DMS53 (cell line): ENCODE results near the gene PTPN13.

Experiments
- DNase-seq: peaks from one replicate; lab custom pipeline; 2025; lab: John Stamatoyannopoulos, UW

PTPN13 gene

DNA sequence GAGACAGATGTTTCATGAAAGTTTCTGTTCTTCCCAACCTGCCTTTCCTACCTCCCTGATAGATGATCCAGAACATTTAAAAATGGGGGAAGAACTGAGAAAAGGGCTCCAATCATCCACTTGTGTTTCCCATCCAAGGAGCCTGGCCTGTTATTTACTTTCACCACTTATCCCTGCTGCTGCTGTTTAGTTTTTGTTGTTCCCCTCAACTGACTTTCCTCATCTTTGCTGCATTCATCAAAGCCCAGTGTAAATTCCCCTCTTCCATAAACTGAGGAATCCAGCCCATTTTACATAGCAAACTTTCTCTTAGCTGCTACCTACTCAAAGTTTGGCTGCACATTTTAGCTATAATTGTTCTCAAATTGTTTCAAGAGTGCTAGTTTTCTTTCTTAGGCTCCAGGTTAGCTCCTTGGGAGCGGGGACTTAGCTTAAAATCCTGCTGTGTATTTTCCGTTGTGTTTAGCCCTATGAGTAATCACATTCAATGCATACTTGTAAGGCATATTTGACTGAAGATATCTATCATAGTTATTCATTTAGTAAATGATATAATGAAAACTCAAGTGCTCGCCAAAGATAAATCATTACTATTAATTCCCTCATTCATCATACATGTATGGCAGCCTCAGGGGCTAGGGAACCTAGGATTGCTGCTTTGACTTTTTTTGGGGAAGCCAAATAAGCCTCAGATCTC is 1.4 kb upstream of the PTPN13 start:
- no peak for DNase-seq

DNA sequence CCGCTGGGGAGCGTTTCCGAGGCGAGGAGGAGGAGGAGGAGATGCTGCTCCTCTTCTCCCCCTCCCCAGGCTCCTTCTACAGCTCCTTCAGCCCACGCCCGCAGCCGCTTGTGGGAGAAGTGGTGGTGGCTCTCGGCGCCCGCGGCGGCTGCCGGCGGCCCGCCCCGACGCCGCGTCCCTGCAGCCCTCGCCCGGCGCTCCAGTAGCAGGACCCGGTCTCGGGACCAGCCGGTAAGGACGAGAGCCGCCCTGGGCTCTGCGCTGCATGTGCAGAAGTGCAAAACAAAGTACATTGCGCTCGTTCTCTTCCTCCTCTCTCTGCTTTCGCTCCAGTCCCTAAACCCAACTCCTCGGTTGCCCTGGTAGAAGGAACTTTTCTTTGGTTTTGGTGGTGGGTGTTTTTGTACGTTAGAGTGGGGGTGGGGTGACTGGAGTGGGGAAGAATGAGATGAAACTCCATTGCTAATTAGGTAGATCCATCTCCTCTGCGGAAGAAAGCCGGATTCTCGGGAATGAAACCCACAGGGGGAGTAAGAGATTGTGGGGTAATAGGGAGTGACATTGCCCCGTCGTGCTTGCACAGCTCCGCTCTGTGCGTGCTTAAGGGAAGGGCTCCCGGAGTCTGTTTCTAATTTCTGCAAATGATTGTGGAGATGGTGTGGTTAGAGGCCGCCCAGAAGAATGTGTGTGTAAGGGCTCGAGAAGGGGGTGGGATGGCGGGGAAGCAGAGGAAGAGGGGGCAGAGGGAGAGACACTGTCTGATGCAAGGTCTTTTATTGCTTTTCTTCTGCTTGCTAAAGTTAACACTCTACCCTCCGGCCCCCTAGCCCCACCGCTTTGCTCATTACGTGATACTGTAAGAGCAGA is 677 bp downstream of the PTPN13 start:
- DNase-seq = peak; percentile 76

DNA sequence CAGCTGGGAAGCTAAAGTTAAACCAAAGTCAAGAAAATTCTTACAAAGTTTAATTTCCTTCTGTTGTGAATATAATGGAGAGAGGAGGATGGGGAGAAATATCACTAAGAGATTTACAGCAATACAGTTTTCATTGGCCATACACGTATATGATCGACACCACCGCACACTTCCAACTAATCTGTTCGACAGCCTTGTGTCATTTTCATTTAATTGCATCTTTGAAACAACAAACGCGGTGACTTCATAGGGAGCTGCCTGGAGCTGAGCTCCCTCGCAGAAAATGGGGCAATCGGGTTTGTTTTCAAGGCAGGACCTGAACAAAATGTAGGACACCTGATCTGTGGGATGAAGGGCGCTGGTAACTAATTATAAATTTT is 1.3 kb downstream of the PTPN13 start:
- peak; percentile 36 for DNase-seq

GRCh38 chr4:86596807-86597206 is 2.7 kb downstream of the PTPN13 start:
- DNase-seq = no peak

DNA sequence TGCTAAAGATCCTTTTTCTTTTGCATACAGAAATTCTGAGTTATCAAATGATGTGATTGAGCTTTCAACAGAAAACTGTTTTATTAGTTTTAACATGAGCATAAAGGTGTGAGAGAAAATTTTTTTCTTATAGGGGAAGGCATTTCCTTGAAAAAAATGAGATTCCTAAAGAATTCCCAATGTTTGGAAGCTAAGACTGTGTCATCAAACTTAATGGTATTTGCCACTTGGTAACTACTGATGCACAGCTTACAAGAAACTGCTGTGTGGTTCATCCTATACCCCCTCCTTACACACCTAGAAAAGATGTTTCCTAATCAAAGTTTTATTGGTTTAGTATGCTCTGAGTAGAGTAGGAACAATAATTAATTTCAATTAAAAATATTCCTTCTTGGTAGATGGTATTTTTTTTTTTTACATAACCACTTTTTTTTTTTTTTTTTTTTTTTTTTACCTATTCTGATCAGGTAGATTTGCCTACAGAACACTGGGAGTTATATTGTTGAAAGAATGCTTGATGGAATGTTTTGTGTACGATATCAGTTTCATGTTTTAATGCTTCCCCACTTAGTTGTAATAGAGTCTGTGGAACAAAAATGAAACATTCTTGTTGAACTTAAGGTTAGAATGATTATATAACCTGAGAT is 6.0 kb downstream of the PTPN13 start:
- no peak for DNase-seq

DNA sequence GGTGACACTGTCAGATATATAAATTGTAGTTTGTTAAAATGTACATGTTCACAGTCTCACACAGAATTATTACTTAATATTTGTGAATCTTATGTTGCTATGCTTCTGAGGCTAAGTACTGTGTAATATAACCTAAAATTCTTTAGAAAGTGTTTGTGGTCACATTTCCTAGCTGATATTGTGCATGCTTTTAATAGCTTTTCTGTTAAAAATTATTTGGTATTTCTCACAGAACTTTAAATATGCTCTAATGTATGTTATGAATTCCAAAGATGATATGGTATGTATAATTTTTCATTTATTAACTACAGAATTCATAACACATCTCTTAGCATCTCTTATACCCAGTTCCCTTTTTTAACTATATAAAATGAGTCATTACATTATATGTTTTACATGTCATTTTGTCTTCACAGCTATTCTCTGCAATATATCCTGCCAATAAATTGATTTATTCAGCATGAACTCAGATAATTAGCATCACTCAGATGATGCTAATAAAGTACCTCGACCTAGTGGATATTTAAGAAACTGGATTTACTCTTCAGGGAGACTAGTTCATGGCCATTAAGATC is 9.3 kb downstream of the PTPN13 start:
- DNase-seq = no peak

DNA sequence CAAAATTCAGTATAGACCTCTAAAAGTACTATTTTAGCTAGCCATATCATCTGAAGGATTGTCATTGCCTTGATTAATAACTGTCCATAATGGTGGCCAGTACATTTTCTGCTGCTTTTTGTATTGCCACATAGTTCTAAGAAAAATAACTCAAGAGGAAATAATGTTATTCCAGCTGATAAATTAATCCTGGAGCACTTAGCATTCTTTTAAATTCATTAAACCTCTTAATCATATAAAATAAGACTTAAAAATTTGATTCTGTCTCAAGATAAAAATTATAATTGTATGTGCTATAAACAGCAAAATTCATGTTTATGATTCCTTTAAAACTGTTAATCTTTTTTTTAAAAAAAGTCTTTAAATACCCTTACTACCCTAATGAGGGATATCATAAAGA is 12.7 kb downstream of the PTPN13 start:
- no peak for DNase-seq

GRCh38 chr4:86608757-86609375 is 14.8 kb downstream of the PTPN13 start:
- DNase-seq = no peak

GRCh38 chr4:86611757-86612156 is 17.6 kb downstream of the PTPN13 start:
- DNase-seq = no peak

DNA sequence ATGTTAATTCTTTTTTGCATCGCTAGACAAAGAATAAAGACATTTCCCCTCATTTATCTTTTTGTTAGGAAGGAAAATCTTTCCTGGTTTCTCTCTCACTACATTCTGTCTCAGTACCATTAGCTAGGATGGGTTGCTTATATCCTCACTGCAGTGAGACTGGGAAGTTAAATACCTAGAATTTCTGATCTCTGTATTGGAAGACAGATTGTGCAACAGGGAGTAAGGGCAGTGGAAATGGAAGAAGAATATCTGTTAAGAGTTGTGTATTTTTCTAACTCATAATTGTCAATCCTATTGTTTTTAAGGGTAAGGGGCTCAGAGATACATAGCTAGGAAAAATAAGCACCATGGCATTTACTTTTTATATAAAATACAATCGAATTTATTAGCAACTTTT is 19.6 kb downstream of the PTPN13 start:
- no peak for DNase-seq

DNA sequence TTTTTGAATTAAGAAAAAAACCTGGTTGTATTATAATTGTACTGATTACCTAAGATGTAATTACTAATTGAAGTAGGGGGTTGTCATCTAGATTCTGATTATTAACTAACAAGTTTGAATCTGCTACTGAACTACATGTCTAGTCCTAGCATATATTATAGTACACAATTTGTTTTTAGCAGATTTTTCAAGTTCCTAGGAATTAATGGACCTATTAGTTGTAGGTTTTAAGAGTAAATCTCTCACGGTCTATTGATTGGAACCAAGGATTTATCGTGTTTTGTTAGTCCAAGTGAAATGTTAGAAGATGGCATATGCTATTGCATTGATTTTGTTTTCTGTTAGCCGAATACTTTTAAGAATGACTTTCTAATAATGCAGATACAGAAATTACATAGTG is 20.8 kb downstream of the PTPN13 start:
- no peak for DNase-seq

DNA sequence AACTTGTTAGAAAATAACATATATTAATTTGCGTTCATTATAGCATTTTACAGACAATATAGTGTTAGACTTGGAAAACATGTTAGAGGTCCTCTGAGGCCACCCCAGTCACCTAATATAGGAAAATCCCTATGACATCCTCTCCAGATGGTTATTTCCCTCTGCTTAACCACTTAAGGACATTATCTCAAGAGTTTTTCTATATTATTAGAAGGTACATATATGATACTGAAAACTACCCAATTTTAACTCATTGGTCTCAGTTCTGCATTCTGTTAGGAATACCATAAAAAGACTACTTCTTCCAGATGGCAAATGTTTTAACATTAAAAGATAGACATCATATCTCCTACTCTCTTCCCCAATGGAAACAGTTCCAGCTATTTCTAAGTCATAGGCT is 21.4 kb downstream of the PTPN13 start:
- DNase-seq = no peak

DNA sequence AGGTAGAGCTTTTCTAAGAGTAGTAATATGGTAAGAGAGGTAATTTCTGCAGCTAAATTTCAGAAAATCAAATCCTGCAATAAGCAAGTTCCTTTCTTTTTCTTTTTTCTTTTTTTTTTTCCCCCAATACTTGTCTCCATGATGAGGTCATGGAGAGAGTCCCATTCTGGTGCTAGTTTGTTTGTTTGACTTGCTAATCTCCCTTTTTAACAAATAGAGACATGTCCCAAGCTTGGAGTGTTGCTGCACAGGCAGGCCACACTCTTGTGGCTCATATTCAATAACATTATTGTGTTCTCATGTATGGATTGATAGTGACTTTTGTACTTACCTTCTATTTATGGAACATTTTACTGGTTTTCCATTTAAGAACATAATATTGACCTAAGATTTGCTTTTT is 25.5 kb downstream of the PTPN13 start:
- peak; percentile 21 for DNase-seq

- no peak for DNase-seq
Measured at GRCh38 chr4:86621435-86621834, 27.3 kb downstream of the PTPN13 start.

GRCh38 chr4:86626066-86626465 is 32.0 kb downstream of the PTPN13 start:
- DNase-seq = no peak

DNA sequence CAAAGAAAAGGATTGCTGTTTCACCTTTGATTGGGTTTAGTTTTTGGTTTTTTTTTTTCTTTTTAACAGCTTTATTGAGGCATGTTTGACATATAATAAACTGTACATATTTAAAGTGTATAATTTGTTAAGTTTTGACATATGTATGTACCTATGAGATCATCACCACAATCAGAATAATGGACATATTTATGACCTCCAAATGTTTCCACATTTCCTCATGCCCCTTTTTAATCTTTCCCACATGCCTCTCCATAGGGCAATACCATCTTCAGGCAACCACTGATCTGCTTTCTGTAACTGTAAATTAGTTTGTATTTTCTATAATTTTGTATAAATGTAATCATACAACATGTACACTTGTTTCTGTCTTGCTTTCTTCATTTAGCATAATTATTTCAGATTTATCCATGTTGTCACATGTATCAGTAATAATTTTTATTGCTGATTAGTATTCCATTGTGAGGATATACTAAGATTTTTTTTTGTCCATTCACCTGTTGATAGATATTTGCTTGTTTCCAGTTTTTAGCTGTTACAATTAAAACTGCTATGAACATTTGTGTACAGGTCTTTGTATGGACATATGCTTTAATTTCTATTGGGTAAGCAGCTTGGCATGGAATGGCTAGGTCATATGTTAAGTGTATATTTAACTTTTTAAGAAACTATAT is 33.5 kb downstream of the PTPN13 start:
- no peak for DNase-seq

DNA sequence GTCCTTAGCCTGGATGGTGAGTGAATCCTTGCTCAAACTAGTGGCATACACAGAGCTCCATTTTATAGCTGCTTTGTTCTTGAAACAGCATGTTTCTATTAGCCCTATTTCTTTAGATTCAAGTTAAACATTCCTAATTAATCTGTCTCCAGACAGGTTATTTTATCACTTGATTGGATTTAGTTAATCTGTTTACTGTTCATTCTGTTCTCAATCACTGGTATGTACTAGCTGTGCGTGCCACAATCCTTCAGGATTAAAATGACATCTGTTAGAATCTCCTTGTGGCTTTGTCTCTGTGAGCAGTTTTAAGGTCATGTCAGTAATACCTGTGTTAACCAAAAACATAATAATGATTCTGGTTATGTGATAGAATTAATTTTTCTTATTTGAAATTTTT is 36.5 kb downstream of the PTPN13 start:
- DNase-seq = no peak

DNA sequence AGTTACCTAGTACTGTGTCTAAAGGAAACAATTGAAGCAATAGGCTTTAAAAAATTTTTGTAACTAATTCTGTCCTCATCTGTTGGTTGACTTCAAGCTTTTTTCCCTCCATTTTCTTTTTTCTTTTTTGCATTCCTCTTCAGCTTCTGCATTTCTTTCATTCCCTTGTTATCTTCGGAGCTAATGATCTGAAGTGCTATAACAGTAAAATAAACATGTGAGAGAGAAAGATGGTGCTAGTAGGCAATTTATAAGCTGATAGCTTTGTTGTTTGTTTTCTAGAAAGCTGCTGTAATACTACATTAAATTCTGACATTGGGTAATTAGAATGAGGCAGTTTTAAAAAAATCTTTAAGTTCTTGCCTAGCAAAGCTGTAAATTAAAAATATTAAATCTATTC is 37.1 kb downstream of the PTPN13 start:
- DNase-seq = no peak

GRCh38 chr4:86633854-86634253 is 39.7 kb downstream of the PTPN13 start:
- DNase-seq = no peak

DNA sequence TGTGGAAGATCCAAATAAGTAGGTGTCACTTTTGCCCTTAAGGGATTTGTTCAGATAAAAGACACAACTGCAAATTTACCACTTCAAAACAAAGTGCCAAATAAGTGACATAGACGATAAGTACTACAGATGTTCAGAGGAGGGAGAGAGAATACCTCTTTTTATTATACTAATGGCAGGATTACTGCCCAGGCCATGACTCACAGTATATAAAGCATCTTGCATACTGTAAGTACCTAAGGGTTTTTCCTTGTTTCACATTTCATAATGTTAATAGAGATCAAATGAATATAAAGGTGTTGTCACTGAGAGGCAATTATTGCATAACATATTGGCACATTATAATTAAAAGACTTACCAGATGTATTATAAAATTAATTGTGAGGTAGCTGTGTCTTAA is 46.4 kb downstream of the PTPN13 start:
- DNase-seq = no peak

DNA sequence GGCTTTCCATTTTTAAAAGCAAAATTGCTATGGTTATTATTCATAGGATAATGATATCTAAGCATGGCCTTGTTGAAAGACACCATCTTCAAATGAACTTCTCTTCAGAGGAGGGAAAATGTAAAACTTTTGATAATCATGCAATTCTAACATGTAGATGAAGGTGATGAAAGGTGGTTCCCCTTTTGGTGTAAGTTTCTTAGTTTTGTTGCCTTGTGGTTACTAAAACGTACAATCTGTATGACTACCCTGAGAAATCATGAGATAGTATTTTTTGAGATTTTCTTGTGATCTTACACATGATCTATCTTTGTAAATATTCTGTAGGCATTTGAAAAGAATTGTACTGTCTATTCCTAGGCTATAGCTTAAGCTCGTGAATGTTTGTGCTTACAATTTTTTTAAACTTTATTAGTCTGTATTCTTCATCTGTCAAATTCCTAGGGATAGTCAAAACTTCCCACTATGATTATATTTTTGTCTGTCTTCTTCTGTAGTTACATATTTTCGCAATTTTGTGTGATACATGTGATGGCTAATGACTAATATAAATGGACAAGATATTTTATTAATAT is 47.5 kb downstream of the PTPN13 start:
- DNase-seq = no peak
